Esophagus mucosa (tissue), 1 donor: Measurements from ENCODE around the gene USP22. TPM values are rescaled to one million over a fixed set of nuclear protein-coding genes. Genes with fewer than 3 reads are reported as not detected.
"Not testable (repeated sequence)": the region's sequence is repeated elsewhere in the genome, so short reads cannot be mapped to it uniquely, and the experiment has no call there.

ENCODE experiments used
- ATAC-seq: fragments of 200-7000 bp; cut with Tn5 transposase; one replicate; pipeline ENCODE4 v1.9.1; 2020
- total RNA-seq: library from RNA; stranded (reverse); gene quantifications from one replicate; pipeline ENCODE4 v1.2.4, GENCODE V29; 2023
- donor health status: DM: yes; HTN: yes; CAD: no.

Gene USP22
- total RNA-seq, 1 donor from 2014 or later, result 93.8 TPM

- no peak for ATAC-seq
Measured at GRCh38 chr17:20986767-20987510, 55.9 kb downstream of the USP22 start.

DNA sequence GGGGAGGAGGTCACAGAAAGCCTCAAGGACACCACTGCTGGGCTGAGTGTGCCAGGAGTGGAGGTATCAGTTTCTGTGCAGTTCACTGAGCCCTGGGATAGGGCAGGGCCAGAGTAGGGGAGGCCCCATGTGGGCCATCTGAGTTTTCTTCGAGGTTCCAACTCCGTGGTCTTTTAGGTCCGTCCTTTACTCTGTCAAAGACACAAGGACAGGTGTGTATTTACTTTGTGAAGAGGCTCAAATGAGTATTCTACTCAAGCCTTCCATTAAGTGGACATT, 59.5 kb downstream of the USP22 start:
- no peak for ATAC-seq

DNA sequence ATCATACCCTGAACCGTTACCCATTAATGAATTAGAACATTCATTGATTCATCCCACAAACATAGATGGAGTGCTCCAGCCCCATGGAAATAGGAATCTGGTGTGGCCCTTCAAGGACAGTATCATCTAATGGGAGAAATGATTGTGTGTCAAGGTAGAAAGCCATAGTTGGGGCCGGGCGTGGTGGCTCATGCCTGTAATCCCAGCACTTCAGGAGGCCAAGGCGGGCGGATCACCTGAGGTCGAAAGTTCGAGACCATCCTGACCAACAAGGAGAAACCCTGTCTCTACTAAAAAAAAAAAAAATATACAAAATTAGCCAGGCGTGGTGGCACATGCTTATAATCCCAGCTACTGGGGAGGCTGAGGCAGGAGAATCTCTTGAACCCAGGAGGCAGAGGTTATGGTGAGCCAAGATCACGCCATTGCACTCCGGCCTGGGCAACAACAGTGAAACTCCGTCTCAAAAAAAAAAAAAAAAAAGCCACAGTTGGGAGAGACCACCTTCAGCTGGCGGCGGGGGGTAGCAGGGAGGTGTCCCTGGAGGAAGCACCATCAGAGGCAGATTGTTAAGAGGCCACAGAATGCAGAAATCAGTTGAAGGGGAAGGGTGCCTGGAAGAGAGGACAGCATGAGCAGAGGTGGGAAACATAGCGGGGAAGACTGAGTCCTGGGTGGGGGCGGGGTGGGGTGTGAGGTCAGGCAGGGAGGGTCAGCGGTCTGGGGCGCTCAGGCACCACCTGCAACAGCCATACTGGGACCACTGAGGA, 60.0 kb downstream of the USP22 start:
- no peak for ATAC-seq

DNA sequence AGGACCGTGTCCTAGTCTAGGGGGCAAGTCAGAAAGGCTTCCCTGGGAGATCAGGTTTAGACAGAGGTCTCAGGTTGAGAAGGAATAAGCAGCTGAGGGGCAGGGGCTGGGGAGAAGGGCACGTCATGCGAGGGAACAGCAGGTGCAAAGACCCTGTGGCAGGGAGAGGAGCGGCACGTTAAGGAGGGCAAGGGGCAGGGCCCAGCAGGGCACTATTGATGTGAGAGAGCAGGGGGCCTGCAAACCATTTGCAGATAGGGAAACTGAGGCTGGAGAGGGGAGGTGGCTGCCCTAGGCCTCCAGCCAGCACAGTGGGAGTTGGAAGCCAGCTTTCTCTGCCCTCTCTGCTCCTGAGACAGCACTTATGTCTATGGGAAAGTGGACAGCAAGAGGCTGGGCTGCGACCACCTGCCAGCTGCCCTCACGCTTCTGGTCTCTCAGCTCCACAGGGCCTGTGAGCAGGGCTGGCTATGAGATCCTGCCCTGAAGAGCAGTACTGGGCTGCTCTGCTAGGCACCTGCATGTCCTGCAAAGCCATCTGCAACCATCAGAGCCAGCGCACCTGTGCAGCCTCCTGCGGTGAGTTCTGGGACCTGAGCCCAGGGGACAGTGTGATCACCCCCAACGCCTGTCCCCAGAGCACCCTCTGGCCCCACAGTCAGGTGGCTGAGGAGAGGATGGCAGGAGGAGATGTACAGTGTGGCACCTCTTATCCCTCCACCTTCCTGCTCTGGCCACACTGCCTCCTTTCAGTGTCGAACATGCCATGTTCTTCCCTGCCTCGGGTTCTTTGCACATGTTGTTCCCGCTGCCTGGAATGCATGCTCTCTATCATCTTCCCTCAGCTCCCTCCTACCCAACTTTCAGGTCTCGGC, 61.5 kb downstream of the USP22 start:
- ATAC-seq, result no peak

- ATAC-seq, result no peak
Measured at GRCh38 chr17:20979792-20980083, 63.1 kb downstream of the USP22 start.

GRCh38 chr17:20979007-20979791, 63.6 kb downstream of the USP22 start:
- not testable (repeated sequence) for ATAC-seq

GRCh38 chr17:20977609-20978253, 65.1 kb downstream of the USP22 start:
- not testable (repeated sequence) for ATAC-seq

- no peak for ATAC-seq
Measured at GRCh38 chr17:20975566-20975965, 67.2 kb downstream of the USP22 start.

- no peak for ATAC-seq
Measured at GRCh38 chr17:20970329-20970728, 72.5 kb downstream of the USP22 start.

DNA sequence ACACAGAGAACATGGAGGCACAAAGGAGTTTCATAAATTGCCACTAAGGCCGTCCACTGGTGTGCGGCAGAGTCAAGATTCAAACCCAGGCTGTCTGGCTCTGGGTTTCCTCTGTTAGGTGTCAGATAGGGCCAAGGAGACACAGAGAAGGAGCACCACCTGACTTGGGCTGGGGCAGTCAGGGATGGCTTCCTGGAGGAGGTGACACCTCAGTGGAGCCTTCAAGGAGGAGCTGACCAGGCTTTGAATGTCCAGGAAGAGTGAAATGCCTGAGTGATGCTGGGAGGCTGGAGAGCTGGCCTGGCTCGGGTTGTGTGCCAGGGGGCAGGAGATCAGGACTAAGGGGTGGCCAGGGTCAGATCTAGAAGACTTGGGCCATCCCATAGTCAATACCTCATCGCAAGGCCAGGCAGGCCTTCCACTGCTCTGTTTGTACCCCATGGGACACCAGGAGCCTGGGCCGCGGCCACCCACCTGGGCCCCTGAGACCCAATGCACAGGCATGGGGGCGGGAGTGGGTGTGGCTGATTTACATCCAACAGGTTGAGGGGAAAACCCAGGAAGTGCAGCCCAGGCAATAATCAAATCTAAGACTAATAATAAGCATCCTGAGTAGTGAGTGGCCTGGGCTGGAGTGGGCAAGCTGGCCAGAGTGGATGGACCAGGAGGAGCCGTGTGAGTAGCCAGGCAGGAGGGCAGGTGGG, 73.7 kb downstream of the USP22 start:
- peak; percentile 28 for ATAC-seq

GRCh38 chr17:20967776-20968175, 75.0 kb downstream of the USP22 start:
- no peak for ATAC-seq

DNA sequence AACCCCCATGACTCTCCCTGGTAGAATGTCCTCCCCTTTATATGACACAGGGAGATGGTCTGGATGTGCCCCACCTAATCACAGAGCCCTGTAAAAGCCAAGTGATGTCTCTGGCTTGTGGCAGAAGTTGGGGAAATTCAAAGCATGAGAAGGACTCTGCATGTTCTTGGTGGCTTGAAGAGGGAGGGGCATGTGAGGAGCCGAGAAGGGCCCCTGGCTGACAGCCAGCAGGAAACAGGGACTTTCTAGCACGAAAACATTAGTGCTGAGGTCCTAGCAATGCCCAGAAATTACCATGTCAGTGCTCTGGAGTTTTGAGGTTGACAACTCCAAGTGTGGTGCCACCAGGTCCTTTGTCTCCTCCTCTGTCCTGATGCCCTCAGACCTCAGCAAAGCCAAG, 75.9 kb downstream of the USP22 start:
- ATAC-seq, result no peak

DNA sequence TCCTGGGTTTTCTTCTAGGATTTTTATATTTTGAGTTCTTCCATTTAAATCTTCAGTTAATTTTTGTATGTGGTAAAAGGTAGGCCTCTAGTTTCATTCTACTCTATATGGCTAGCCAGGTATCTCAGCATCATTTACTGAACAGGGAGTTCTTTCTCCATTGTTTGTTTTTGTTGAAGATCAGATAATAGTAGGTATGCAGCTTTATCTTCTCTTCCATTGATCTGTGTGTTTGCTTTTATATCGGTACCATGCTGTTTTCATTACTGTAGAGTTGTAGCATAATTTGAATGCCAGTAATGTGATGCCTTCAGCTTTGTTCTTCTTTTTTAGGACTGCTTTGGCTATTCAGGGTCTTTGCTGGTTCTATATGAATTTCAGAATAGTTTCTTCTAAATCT, 77.3 kb downstream of the USP22 start:
- ATAC-seq, result no peak

DNA sequence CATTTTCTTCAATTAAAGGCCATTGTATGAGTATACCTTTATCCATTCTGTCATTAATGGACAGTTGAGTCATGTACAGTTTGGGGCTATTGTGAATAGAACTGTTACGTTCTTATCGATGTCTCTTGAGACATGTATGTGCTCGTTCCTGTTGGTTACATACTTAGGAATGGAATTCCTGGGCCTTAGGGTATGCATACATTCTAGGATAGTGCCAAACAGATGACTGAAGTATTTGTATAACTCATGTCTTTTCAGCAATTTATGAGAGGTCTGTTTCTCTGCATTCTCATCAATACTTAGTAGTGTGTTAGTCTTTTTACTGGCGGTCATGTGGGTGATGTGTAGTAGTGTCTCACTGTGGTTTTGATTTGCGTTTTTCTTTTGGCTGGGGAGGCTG, 81.2 kb downstream of the USP22 start:
- peak; percentile 25 for ATAC-seq

- no peak for ATAC-seq
Measured at GRCh38 chr17:20960871-20961270, 81.9 kb downstream of the USP22 start.

- ATAC-seq, result peak; percentile 35
Measured at GRCh38 chr17:20955427-20956323, 87.1 kb downstream of the USP22 start.

DNA sequence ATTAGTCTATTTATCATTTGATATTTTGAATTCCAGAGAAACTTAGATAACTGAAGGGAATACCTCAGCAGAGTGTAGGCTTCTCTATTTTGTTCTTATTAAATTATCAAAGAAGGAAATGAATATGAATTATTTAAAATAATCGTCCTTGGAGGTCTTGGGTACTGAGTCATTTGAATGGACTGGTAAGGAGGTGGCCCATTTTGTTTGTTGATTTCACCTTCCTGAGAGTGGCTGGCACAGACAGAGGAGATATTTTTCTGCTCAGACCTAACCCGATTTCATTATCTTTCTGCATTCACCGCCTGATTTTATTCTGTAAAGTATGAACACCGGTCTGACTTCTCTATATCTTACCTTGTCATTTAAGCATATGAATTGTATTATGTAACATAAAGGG, 88.0 kb downstream of the USP22 start:
- ATAC-seq, result no peak

GRCh38 chr17:20952183-20952582, 90.6 kb downstream of the USP22 start:
- ATAC-seq, result no peak
